Body of pancreas (tissue), 4 donors: Measurements from ENCODE around the gene PDHX. TPM values are rescaled to one million over a fixed set of nuclear protein-coding genes. Genes with fewer than 3 reads are reported as not detected.

Experiments used
- ATAC-seq: fragments of 150-250 bp; one replicate; pipeline ENCODE4 v1.9.1; 2016
- DNase-seq, 4 donors: peaks; one replicate each; pipeline ENCODE4 v3.0.0-alpha.2; 2019
- H3K27ac ChIP-seq, 4 donors: fragments of 200-600 bp; sonication (generic); 1 replicate in 3 of 4; 2 replicates in 1 of 4; pipeline versions ENCODE4 v1.5.1 to v1.6.1; 2016 to 2019; ENCODE audit warnings: mild to moderate bottlenecking in 1 of 4, mixed read lengths in 1 of 4, moderate library complexity in 1 of 4
- H3K27me3 ChIP-seq, 2 donors: fragments of 200-600 bp; sonication (generic); one replicate each; pipeline ENCODE4 v1.6.0; 2016; ENCODE audit warnings: mild to moderate bottlenecking in 1 of 2
- H3K36me3 ChIP-seq, 2 donors: fragments of 200-600 bp; sonication (generic); replicated peaks in 1 of 2; 2 replicates each; pipeline ENCODE4 v1.5.1; 2016; ENCODE audit warnings: low read depth in 2 of 2; ENCODE audit not compliant: insufficient read depth in 1 of 2
- H3K4me1 ChIP-seq: fragments of 200-600 bp; sonication (generic); one replicate; pipeline ENCODE4 v1.6.0; 2016
- H3K4me3 ChIP-seq, 2 donors: fragments of 200-600 bp; sonication (generic); 1 replicate in 1 of 2; 2 replicates in 1 of 2; pipeline ENCODE4 v1.5.1; 2016 to 2019
- H3K9me3 ChIP-seq, 3 donors: fragments of 200-600 bp; sonication (generic); 1 replicate in 2 of 3; 2 replicates in 1 of 3; pipeline ENCODE4 v1.5.1; 2016
- POLR2A ChIP-seq, 3 donors: fragments of 450-650 bp; IDR thresholded peaks; one replicate each; pipeline ENCODE4 v1.6.1; 2016; ENCODE audit warnings: antibody characterized with exemption in 3 of 3, mild to moderate bottlenecking in 2 of 3
- WGBS, 2 donors: methylation state at CpG; one replicate each; pipeline ENCODE4 v1.1.5; 2017; 5-methylcytosine and 5-hydroxymethylcytosine counted together
- intact Hi-C: fragments of 100-400 bp; cut with DNase I; formaldehyde crosslinking; loops from one replicate; pipeline ENCODE4 v1.15.1; 2023
- total RNA-seq, 2 donors: library from RNA; depleted of rRNA; stranded (reverse); fragments of >200 nt; gene quantifications; one replicate each; pipeline ENCODE4 v1.1.0, GENCODE V29; 2016
- TF ChIP-seq, protein P1 (sequence below), 7 experiments: fragments of 450-650 bp in 4 of 7; fragments of 200-600 bp in 3 of 7; sonication (generic) in 3 of 7; IDR thresholded peaks; one replicate each; pipeline ENCODE4 v1.5.1; 2016 to 2019; ENCODE audit warnings: antibody characterized with exemption in 7 of 7

PDHX gene
- total RNA-seq, 2 donors from 2014 or later = 10.4 to 51.4 TPM

DNA sequence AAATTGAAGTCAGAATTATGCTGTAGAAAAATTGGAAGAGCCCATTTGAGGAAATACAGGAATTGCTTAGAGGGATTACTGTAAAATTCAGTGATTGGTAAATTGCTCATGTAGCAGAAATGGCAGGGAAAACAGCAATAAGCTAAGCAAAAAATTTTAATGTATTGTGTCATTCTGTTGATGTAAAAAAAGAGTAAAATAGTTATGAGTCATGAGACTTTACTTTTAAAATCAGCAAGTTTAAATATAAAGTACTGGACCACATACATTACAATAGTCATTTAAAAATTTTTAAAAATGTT, 10.4 kb downstream of the PDHX start:
- ATAC-seq (no peak), DNase-seq (no peak)
- H3K27me3 ChIP-seq = no peaks in the 10 kb centered on the region
- H3K4me3 ChIP-seq = no peak overlapping the region
- intact Hi-C loops = loop anchor here (10.0 kb wide), 1 partner anchor 478 kb away; no protein-coding TSS in a partner anchor
- H3K4me1 ChIP-seq = peaks cover 62% of the 10 kb centered on the region
- no peaks in the 10 kb centered on the region for H3K9me3 ChIP-seq
- peak overlapping the region in 1 of 4 donors; percentile 33 for H3K27ac ChIP-seq
- TF ChIP-seq POLR2A (IDR thresholded peaks at IDR 0.05) = no peak
- TF ChIP-seq, protein P1, sequence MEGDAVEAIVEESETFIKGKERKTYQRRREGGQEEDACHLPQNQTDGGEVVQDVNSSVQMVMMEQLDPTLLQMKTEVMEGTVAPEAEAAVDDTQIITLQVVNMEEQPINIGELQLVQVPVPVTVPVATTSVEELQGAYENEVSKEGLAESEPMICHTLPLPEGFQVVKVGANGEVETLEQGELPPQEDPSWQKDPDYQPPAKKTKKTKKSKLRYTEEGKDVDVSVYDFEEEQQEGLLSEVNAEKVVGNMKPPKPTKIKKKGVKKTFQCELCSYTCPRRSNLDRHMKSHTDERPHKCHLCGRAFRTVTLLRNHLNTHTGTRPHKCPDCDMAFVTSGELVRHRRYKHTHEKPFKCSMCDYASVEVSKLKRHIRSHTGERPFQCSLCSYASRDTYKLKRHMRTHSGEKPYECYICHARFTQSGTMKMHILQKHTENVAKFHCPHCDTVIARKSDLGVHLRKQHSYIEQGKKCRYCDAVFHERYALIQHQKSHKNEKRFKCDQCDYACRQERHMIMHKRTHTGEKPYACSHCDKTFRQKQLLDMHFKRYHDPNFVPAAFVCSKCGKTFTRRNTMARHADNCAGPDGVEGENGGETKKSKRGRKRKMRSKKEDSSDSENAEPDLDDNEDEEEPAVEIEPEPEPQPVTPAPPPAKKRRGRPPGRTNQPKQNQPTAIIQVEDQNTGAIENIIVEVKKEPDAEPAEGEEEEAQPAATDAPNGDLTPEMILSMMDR (IDR thresholded peaks at IDR 0.05) = no peak
- no peaks in the 10 kb centered on the region for H3K36me3 ChIP-seq

DNA sequence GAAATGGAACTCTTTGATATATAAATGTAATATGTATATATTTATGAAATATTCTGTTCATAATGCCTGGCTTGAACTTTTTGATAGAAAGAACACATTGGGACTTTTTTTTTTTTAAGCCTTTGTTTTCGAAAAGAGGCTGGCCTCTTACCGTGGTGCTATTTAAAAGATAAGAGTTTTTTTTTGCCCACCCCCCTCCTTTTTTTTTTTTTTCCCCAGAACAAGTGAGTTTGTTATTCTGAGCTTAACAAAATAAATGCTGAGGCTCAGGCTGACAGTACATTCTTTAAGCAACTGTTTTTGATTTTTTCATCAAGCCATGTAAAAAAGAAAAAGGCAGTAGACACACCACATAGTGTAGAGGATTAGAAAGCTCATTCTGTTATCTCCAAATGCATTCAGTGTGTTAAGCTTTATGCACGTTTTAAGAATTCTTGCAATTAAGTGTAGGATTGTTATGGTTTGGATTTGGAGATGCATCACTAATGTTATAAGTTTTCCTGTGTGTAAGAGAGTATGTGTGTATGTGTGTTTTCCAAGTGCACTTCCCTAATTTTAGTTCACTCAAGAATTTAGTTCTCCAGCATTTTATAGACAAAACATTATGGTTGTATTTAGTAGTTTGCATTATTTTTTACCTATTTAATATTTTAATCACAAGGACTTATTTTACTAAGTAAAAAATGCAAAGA, 12.0 kb downstream of the PDHX start:
- H3K27ac ChIP-seq = no peak overlapping the region
- H3K27me3 ChIP-seq = no peaks in the 10 kb centered on the region
- no peak overlapping the region for H3K4me3 ChIP-seq
- WGBS, 2 donors = 27 to 41% methylated on average over 3 of the region's 3 CpGs
- DNase-seq (no peak), ATAC-seq (no peak)
- no peaks in the 10 kb centered on the region for H3K9me3 ChIP-seq
- intact Hi-C loops = loop anchor here (10.0 kb wide), 1 partner anchor 476 kb away; no protein-coding TSS in a partner anchor
- TF ChIP-seq, protein P1 (IDR thresholded peaks at IDR 0.05) = no peak
- no peak for TF ChIP-seq POLR2A (IDR thresholded peaks at IDR 0.05)
- H3K36me3 ChIP-seq = no peaks in the 10 kb centered on the region
- H3K4me1 ChIP-seq = peaks cover 62% of the 10 kb centered on the region

- intact Hi-C loops = loop anchor here (10.0 kb wide), 1 partner anchor 476 kb away; no protein-coding TSS in a partner anchor
- H3K4me1 ChIP-seq = peaks cover 60% of the 10 kb centered on the region
- ATAC-seq = no peak
These were observed 12.7 kb downstream of the PDHX start for GRCh38 chr11:34928960-34929680.

GRCh38 chr11:34929794-34930763, 13.7 kb downstream of the PDHX start:
- peak overlapping the region; percentile 1 to 40 (median 12) for H3K27ac ChIP-seq
- DNase-seq (peak in 3 of 4 donors; percentile 60 to 66 (median 64)), ATAC-seq (peak; percentile 72)
- no peaks in the 10 kb centered on the region for H3K36me3 ChIP-seq
- WGBS, 2 donors = 51 to 55% methylated on average over 11 of the region's 11 CpGs
- intact Hi-C loops = loop anchor here (10.0 kb wide), 1 partner anchor 475 kb away; no protein-coding TSS in a partner anchor
- no peaks in the 10 kb centered on the region for H3K9me3 ChIP-seq
- no peaks in the 10 kb centered on the region for H3K27me3 ChIP-seq
- peaks cover 52% of the 10 kb centered on the region for H3K4me1 ChIP-seq
- H3K4me3 ChIP-seq = no peak overlapping the region
- TF ChIP-seq POLR2A (IDR thresholded peaks at IDR 0.05) = no peak
- TF ChIP-seq, protein P1 (IDR thresholded peaks at IDR 0.05) = no peak

More at GRCh38 chr11:34928960-34929680, 12.7 kb downstream of the PDHX start:
- Histone ChIP-seq H3K4me3 (no peak overlapping the region), H3K27me3 (no peaks in the 10 kb centered on the region), H3K27ac (peak overlapping the region in 1 of 4 donors; percentile 1), H3K9me3 (no peaks in the 10 kb centered on the region), H3K36me3 (no peaks in the 10 kb centered on the region)
- no peak for DNase-seq
- 92 to 93% methylated on average over 7 of the region's 7 CpGs for WGBS, 2 donors
- TF ChIP-seq, protein P1 (IDR thresholded peaks at IDR 0.05) = no peak
- no peak for TF ChIP-seq POLR2A (IDR thresholded peaks at IDR 0.05)
